Measurements from ENCODE around the gene CALHM1.

CALHM1 gene

GRCh38 chr10:103469201-103469600 lies 10.5 kb upstream of the CALHM1 start:
- no peak overlapping the region for H3K9ac ChIP-seq (ENCODE audit: low read depth, low read length)
- no peaks in the 10 kb centered on the region for H3K9me3 ChIP-seq (ENCODE audit: insufficient read depth, low read length, severe bottlenecking)
- H2AFZ ChIP-seq (ENCODE audit: low read depth, low read length): no peak overlapping the region
- no peaks in the 10 kb centered on the region for H3K27me3 ChIP-seq (ENCODE audit: insufficient read depth, low read length, poor library complexity)
- no peak overlapping the region for H3K27ac ChIP-seq (ENCODE audit: low read length)
- DNase-seq (no peak), ATAC-seq (ENCODE audit: insufficient read depth, low read depth) (no peak)
- H3K4me1 ChIP-seq (ENCODE audit: insufficient read depth, low read length): peaks cover 22% of the 10 kb centered on the region
- no peaks in the 10 kb centered on the region for H4K20me1 ChIP-seq (ENCODE audit: insufficient read depth, low read length)
- TF ChIP-seq EZH2 (IDR thresholded peaks at IDR 0.05; ENCODE audit: borderline replicate concordance, low read depth, low read length, severe bottlenecking): no peak
- no peak for TF ChIP-seq CTCF (IDR thresholded peaks at IDR 0.05; ENCODE audit: borderline replicate concordance, extremely low read depth, low read length, poor library complexity, severe bottlenecking)
- no peak overlapping the region for H3K4me2 ChIP-seq (ENCODE audit: insufficient read depth, low read length)
- H3K36me3 ChIP-seq (ENCODE audit: insufficient read depth, low read length): no peaks in the 10 kb centered on the region
- no peaks in the 10 kb centered on the region for H3K79me2 ChIP-seq (ENCODE audit: insufficient read depth, low read length)
- no peak overlapping the region for H3K4me3 ChIP-seq (ENCODE audit: low read depth in 1 of 2, low read length in 2 of 2)

GRCh38 chr10:103467406-103467805 lies 8.7 kb upstream of the CALHM1 start:
- no peak for ATAC-seq (ENCODE audit: insufficient read depth, low read depth)
- Histone ChIP-seq H2AFZ (ENCODE audit: low read depth, low read length) (no peak overlapping the region), H3K4me2 (ENCODE audit: insufficient read depth, low read length) (no peak overlapping the region), H3K9me3 (ENCODE audit: insufficient read depth, low read length, severe bottlenecking) (no peaks in the 10 kb centered on the region), H3K4me3 (ENCODE audit: low read depth in 1 of 2, low read length in 2 of 2) (no peak overlapping the region), H3K4me1 (ENCODE audit: insufficient read depth, low read length) (peaks cover 22% of the 10 kb centered on the region), H3K9ac (ENCODE audit: low read depth, low read length) (no peak overlapping the region), H3K79me2 (ENCODE audit: insufficient read depth, low read length) (no peaks in the 10 kb centered on the region), H3K27me3 (ENCODE audit: insufficient read depth, low read length, poor library complexity) (no peaks in the 10 kb centered on the region), H3K27ac (ENCODE audit: low read length) (no peak overlapping the region), H4K20me1 (ENCODE audit: insufficient read depth, low read length) (no peaks in the 10 kb centered on the region), H3K36me3 (ENCODE audit: insufficient read depth, low read length) (no peaks in the 10 kb centered on the region)
- TF ChIP-seq CTCF (IDR thresholded peaks at IDR 0.05; ENCODE audit: borderline replicate concordance, extremely low read depth, low read length, poor library complexity, severe bottlenecking) (no peak), EZH2 (IDR thresholded peaks at IDR 0.05; ENCODE audit: borderline replicate concordance, low read depth, low read length, severe bottlenecking) (no peak)
- no peak for DNase-seq

- no peak for DNase-seq
- Histone ChIP-seq H3K27ac (ENCODE audit: low read length) (no peak overlapping the region), H3K4me3 (ENCODE audit: low read depth in 1 of 2, low read length in 2 of 2) (no peak overlapping the region), H3K9me3 (ENCODE audit: insufficient read depth, low read length, severe bottlenecking) (no peaks in the 10 kb centered on the region), H3K4me1 (ENCODE audit: insufficient read depth, low read length) (peaks cover 15% of the 10 kb centered on the region), H3K27me3 (ENCODE audit: insufficient read depth, low read length, poor library complexity) (no peaks in the 10 kb centered on the region), H4K20me1 (ENCODE audit: insufficient read depth, low read length) (no peaks in the 10 kb centered on the region), H3K36me3 (ENCODE audit: insufficient read depth, low read length) (no peaks in the 10 kb centered on the region), H2AFZ (ENCODE audit: low read depth, low read length) (no peak overlapping the region), H3K4me2 (ENCODE audit: insufficient read depth, low read length) (no peak overlapping the region), H3K79me2 (ENCODE audit: insufficient read depth, low read length) (no peaks in the 10 kb centered on the region), H3K9ac (ENCODE audit: low read depth, low read length) (no peak overlapping the region)
- ATAC-seq (ENCODE audit: insufficient read depth, low read depth): no peak
- TF ChIP-seq CTCF (IDR thresholded peaks at IDR 0.05; ENCODE audit: borderline replicate concordance, extremely low read depth, low read length, poor library complexity, severe bottlenecking) (no peak), EZH2 (IDR thresholded peaks at IDR 0.05; ENCODE audit: borderline replicate concordance, low read depth, low read length, severe bottlenecking) (no peak)
Observed at GRCh38 chr10:103466734-103467133, 8.0 kb upstream of the CALHM1 start.

Data from DND-41 (cell line).